GM19463 (cell line): ENCODE data around the gene LHX3.

Experiments used
- ATAC-seq: cut with Tn5 transposase; IDR thresholded peaks from one replicate; pipeline ENCODE4 v1.9.1; 2021; ENCODE audit warnings: mild to moderate bottlenecking, moderate library complexity; ENCODE audit not compliant: unreplicated experiment

The LHX3 gene

DNA sequence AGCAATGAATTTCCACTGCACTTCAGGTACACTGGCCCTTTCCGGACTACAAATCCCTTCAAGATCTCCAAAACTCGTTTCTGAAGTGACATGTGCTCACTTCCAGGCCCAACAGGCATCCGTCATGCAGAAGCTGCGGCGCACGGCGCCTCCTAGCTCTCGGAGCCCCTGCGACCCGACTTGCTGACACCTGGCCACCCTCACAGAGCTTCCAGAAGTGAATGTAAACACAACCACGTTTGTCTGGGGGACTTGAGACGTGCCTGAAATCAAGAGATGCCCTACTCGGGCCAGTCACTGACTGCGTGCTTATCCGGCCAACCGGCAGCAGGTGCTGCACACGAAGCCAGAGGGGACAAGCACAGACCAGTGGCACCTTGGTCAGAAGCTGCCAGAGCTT lies 4.9 kb upstream of the LHX3 start:
- no peak for ATAC-seq

DNA sequence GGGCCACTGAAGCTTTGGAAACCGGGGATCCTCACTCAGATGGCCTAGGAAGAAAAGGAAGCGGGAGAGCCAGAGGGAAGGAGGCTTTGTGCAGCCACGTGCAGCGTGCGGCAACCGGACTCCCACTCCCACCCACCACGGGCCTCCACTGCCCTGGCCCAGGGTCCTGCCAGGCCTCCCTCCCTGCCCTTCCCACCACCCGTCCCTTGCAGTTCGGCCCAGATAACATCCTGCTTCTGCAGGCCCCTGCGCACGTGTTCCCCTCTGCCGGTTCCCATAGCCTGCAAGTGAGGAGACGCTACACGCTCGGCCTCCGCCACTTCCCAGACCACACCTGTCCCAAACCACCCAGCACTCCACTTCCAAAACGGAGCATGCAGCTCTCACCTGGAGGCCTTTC lies 4.3 kb upstream of the LHX3 start:
- ATAC-seq: no peak

DNA sequence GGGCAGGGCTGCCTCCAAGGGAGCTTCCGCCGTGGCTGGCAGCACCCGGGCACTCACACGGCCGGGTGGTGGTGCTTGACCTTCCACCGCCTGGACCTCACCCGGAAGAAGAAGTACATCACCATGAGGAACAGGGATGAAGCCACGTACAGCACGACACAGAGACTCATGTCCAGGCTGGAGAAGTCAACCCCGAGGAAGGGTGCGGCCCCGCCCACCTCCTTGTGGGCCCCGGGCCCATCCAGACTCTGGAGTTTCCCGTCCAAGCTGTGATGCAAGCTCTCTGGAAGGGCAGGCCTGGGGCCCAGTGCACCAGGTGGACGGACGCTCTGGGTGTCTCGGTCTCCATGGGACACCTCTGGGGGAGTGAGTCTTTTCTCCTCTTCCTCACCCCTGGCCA lies 3.7 kb upstream of the LHX3 start:
- no peak for ATAC-seq

DNA sequence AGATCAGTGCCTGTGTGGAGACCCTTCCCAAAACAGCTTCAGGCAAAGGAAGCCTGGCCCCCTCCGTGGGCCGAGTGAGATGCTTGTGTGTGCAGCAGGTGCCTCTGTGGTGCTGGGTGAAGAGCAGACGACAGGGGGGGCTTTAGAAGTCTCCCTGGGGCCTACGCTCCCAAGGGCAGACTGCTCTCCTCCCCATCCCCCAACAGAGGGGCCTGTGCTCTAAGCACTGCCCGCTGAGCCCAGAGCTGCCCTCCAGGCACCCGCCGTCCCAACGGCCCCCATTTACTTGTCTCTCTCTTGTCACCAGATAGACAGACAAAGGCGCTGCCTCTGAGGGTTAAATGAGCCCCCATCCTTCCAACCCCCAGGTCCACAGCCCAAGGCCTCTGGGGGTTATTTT lies 2.7 kb upstream of the LHX3 start:
- no peak for ATAC-seq

DNA sequence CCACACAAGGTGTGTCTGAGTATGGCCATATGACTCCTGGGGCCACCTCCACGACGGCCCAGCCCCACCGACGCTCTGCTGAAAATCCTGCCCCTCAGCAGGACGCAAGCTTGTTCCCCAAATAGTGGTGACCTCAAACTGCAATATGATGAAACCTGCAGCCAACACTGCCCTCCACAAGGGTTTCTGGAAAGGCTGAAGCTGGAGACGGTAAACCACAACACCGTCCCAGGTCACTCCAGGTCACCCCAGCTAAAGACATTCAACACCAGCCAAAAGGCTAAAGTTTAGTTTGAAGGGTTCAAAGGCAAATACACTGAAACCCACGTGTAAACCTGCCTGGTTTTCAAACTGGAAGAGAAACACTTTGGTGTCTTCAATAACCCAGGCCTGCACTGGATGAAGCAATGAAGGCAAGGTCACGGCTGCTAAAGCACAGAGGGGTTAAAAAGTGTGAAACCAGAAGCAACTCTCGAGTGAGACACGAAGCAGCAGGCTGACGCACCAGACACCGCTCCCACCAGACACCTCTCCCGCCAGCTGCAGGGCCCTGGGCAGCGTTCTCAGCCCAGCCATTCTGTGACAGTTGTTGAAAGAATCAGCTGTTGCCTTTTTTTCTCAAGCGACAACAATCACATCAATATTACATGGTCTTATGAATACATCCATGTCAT lies 1.8 kb upstream of the LHX3 start:
- ATAC-seq: no peak

DNA sequence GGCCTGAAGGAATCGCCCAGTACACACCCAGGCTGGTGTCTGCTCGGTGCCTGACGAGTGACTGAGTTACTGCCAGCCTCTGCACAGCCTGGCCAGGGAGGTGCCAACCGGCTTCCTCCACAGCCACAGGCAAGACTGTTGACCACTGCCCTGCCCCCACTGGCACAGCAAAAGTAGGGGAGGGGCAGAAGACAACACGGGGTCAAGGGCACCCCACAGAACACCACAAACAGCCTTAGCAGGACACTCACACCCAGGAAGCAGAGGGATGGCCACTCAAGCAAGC lies 722 bp upstream of the LHX3 start:
- no peak for ATAC-seq

DNA sequence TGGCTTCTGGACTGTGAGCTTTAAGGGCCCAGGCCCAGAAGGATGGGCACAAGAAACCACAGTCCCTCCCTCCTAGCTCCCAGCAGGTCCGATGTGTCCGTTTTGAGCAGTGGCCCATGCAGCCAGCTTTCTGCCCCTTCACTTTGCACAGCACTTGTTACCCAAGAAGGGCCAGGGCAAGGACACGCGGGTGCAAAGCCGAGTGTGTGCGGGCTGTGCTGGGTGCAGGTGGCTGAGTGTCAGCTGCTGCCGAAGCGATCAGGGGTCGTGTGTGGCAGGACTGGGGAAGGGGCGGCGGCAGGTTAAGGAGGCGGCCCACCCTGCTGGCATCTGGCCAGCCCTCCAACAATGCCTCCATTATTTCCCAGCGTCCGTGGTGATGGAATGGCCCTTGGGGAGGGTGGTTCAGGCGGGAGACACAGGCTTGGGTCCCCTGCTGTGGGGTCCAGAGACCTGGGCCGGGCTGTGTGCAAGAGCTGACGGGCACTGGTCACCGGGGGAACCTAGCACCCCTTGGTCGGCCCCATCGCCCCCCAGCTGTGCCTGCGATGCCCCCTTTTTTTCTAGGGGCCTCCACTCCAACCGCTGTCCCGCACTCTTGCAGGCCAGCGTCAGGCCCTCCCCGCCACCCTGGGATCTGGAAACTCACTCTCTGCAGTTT lies 653 bp downstream of the LHX3 start:
- no peak for ATAC-seq

DNA sequence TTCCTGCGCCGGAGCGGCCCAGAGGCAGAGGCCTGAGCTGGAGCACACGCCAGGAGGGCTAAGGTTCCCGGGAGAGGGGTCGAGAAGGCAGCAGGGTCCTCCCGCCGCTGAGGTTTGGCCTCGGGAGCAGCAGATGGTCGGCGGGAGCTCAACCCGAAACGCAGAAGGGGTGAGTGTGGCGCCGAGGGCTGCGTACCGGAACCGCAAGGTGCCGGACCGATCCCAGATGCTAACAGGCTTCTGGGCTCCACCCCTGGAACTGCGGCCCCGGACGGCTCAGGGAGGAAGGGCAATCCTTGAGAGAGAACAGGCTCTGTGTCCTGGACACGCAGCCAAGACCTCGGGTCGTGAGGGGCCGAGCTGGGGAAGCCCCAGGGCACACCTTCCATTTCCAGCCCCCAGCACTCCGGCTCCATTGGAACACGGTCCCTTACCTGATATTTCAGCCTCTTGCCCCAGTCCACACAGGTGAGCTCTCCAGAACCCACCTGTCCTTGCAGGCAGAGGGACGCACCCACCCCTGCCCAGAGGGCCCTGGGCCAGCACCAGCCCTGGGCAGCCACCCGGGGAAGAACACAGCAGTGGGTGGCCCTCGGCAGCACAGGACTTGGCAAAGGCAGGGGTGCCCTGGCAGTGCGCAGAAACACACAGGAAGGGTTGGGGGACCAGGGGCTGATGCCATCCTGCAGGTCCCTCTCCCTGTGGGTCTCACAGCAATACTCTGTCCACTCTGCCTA lies 1.4 kb downstream of the LHX3 start:
- no peak for ATAC-seq

DNA sequence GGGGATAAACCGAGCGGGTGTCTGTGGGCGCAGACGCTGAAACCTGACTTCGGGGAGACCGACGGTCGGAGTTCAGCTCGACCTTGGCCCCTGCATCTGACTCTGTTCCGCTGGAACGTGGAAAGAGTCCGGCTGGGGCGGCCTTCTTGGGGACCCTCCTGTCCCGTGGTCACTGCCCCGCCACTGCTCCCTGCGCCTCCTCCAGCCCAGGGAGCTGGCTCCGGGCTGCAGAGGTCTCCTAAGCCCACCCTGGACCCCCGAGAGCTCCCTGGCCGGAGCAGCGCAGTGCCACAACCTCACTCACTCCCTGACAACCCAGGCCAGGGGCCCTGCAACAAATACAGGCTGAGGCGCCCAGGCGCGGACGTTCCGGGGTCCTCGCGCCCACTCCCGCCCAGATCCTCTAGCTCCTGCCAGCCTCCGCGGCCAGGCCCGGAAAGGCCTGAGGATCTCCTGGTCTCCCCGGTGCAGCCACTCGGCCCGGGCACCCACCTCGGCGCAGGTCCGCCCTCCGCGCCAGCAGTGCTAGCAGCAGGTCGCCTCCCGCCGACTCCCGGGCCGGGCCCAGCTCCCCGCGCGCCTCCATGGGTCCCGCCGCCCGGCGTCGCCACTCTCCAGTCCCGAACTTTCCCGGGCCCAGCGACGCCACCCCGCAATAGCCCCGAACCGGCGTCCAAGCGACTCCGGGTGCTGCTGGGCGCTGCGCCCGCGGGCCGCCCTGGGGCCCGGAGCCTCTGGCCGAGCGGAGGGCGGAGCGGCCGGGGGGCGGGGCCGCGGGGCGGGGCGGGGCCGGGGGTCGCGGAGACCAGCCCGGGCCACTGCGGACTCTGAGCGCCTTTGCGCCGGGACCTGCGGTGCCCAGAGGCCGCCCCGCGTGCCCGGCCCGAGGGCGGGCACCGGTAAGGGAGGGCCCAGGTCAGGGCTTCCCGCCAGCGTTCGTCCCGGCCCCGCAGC lies 2.2 kb downstream of the LHX3 start:
- no peak for ATAC-seq

DNA sequence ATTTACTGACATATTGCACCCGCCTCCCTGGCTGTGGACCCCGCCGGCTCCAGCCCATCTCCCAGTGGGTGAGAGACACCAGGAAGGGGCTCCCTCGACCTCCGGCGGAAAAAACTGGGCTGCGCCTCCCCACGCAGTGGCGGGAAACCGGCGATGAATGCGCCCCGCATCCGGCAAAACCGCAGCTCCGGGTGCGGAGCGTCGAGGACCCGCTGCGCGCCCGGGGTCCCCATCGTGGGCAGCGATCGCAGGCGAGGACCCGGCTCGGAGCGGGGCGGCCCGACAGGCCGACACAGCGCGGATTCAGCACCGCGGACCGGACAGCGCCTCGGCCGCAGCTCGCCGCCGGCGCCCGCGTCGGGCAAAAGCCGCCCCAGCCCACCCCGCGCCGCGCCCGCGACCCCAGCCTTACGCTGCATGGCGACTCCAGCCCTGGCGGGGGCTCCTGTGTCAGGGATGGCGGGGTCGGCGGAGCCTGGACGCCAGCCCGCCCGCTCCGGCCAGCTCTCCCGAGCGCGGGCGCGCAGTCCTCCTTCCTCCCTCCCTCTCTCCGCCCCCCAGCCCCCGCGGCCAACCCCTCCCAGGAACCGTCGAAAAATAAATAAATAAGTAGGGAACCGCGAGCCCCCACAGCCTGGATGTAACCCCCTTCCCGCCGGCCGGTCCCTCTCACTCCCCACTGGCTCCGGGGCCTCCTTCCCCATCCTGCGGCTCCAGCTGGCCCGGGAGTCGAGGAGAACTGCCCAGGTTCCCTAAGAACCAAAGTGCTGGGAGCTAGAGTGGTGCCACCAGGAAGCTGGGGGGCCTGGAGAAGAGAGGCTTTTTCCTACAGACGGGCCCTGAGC lies 3.1 kb downstream of the LHX3 start:
- no peak for ATAC-seq

DNA sequence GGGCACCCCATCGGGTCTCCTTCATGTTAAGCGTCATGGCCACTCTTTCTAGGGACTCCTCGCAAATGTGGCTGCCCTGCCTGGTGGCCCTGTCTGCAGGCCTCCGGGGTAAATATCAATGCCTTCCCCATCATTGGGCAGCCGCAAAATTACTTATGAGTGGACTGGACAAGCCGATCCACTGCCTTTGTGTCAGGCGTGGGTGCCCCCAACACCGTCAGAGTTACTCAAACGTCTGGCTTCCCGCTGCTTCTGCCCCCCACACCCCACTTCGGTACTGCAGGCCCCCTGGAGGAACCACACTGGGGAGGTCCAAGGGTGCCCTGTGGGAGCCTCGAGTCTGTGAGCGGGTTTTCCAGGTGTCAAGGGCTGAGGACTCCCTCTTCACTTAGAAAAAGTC lies 3.8 kb downstream of the LHX3 start:
- no peak for ATAC-seq

DNA sequence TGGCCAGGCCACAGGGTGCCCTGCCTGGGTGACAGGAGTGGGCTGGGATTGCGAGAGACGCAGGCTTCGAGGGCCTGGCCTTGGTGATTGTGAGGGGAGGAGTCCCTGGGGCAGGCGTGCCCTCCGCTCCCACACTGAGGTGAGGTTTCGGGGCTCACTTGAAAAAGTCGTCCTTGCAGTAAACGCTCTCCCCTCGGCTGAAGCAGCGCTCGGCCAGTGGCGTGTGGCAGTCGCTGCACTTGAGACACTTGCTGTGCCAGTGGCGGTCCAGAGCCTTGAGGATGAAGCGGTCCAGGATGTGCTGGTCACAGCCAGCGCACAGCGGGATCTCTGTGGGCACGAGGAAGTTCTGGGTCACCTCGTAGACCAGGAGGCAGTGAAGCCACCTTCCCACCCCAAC lies 4.5 kb downstream of the LHX3 start:
- no peak for ATAC-seq

DNA sequence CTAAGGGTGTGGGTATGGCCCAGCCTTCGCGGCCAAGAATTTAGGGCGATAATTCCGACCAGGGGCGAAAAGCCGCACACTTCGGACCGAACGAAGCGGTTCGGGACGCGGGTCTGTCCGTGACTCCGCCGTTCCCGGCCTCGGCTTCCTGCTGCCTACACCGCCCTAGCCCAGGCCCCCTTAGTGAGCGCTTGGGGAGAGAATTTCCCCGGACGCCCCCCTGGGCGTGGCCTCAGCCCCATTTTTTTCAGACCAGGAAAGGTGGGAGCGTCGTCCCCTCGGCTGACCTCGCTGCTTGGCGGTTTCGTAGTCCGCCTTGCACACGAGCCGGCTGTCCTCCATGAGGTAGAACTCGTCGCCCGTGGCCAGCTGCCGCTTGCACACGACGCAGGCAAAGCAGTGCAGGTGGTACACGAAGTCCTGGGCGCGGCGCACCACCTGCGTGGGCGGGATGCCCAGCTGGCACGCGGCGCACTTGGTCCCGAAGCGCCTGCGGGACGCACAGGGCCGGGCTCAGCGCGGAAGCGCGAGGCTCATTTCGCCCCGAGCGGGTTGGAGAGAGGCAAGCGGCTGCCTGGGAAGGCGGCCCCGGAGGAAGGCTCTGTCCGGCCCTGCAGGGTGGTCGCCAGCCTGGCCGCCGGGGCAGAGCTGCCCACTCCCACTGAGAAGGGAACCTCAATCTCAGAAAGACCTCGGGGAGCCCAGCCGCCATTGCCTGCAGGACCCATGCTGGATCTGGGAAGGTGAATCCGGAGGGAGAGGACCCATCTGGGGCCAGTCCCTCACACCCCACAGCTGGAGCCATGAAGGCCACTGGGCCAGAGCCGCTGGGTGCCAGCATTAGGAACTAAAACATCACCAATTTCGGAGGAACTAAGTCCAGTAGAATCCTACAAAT lies 5.3 kb downstream of the LHX3 start:
- ATAC-seq: no peak

DNA sequence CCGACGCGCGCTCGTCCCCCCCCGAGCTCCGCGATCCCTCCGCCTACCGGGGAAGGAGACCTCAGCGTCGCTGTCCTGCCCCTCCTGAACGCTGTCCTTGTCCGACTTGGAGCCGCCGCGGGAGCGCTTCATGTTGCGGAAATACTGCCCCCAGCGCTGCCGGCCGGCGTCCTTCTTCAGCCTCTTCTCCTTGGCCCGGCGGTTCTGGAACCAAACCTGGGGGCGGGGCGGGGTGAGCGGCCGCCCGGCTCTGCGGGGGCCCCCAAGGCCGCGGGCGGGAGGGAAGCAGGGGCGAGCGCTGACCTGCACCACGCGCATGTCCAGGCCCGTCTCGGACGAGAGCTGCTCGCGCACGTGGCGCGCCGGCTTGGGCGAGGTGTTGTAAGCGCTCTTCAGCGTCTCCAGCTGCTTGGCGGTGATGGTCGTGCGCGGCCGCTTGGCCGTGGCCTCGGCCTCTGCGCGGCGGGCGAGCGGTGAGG lies 6.3 kb downstream of the LHX3 start:
- ATAC-seq: no peak

DNA sequence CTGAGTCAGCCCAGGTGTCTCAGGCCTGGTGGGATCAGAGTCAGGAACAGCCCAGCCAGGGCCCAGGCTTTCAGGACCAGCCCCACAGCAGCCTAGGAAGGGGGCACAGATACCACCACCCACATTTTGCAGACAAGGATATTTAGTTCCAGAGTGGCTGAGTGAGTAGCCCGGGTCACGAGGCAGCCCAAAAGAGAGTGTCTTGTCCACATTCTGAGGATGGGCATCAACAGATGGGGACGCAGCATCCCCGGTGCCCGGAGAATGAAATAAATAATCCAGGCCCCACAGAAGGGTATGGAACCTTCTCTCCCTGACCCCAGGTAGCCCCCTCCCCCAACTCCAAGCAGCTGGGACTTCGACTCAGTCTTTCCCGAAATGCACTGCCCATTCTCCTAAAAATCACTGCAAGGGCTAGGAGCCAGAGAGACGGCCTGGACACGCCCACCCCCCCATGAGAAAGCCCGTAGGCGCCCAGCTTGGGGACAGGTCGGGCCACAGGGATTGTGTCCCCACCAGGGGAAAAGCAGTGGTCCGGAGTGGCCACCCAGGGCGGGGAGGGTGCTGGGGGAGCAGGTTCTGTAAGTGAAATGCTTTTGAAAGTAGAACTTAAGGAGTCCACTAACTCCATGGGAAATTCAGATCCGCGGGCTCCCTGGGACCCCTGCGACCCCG lies 6.9 kb downstream of the LHX3 start:
- ATAC-seq: no peak

DNA sequence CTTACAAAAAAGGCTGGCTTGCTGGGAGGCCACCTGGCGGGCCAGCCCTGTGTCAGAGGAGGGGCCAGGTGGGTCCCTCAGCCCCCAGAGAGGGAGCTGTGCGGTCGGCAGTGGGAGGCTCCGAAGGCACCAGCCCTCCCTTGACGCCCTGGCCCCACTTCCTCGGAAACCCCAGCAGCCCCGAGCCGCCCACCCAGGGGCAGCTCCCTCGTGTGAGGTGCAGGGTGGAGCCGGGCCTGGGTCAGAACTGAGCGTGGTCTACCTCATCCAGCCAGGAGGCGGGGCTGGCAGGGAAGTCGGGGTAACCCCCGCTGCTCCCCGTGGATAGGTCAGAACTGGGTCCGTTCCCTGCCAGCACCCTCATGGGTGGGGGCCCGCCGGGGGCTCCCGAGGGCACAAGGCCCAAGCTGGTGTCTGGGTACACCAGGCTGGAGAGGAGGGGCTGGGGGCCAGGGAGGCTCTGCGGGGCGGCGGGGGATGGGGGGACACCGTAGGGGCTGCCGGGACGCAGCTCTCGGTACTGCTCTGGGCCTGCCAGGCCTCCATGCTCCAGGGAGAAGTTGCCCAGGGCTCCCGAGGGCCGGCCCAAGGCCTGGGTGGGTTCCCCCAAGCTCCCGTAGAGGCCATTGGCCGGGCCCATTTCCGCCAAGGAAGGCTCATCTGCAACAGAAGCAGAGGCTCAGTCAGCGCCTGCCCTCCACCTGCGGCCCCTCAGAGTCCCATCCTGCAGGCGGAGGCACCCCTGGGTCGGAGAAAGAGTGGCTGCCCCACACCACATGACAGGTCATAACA lies 7.6 kb downstream of the LHX3 start:
- ATAC-seq: no peak

DNA sequence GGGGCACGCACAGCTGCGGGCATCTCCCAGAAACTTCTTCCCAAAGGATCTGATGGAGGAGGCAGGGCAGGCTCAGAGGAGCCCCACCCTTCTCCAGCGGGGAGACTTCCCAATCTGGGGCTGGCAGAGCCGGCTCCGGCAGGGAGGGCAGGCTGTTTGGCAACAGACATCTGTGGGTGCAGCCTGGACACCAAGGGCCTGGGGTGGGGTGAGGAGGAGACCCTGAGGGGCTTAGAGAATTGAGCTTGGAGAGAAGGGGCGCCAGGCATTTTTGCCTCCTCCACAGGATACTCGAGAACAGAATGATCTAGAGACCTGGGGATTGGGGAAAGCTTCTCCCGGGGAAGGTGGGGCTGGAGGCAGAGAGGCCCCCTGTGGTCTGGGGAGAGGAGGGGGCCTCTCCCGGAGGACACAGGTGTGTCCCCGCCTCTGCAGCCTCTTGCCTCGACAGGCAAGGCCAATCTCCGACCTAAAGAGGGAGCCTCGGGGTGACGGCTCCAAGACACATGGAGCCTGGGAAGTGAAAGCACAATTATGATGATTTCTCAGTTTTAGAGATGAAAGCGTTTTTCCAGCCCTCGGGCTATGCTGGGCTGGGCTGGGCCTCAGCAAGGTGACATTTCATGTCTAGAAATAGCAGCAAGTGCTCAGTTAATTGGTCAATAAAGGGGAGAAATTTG lies 8.4 kb downstream of the LHX3 start:
- no peak for ATAC-seq
